HepG2 (cell line): ENCODE data around the gene ARHGAP20. TPM values are rescaled to one million over a fixed set of nuclear protein-coding genes. Genes with fewer than 3 reads are reported as not detected.

Experiments used
- ATAC-seq: fragments of 200-7000 bp; cut with Tn5 transposase; 3 replicates; pipeline ENCODE4 v1.9.1; 2020; ENCODE audit warnings: mild to moderate bottlenecking, moderate library complexity
- BruUV-seq: library from RNA; stranded (reverse); fragments of 400-500 nt; replicated peaks from 2 replicates; lab custom pipeline; 2021; lab: Mats Ljungman, UMichigan
- CTCF ChIA-PET: fragments of 300-600 bp; formaldehyde crosslinking; extraction: SDS; loops from one replicate; lab custom pipeline; 2021; ENCODE audit warnings: low total read pairs, inconsistent platforms, low intra/inter-chr PET ratio; lab: Yijun Ruan, JAX
- POLR2A ChIA-PET: fragments of 350-600 bp; sonication (Branson Sonifier 250); formaldehyde crosslinking; loops from one replicate; lab custom pipeline; 2020; ENCODE audit warnings: antibody characterized with exemption, inconsistent platforms; lab: Yijun Ruan, JAX
- DNase-seq: peaks from one replicate; pipeline ENCODE4 v3.0.0-alpha.2; 2015; ENCODE audit warnings: low spot score
- FAIRE-seq: peaks from 3 replicates; lab custom pipeline; 2011; peaks lifted over from hg19 to GRCh38; lab: Jason Lieb, UNC
- H2AFZ ChIP-seq: one replicate; pipeline ENCODE4 v1.6.1; 2011; ENCODE audit warnings: low read length, inconsistent platforms
- H3K27ac ChIP-seq: fragments of 300-600 bp; 3 replicates; pipeline ENCODE4 v1.8.0; 2011; ENCODE audit warnings: mixed run types, mild to moderate bottlenecking, mixed read lengths, low read length, inconsistent platforms; ENCODE audit not compliant: insufficient read depth; ENCODE audit errors: extremely low read length
- H3K27me3 ChIP-seq, 2 experiments: fragments of 200-600 bp in 1 of 2; 2 replicates in 1 of 2; 3 replicates in 1 of 2; pipeline versions ENCODE4 v1.6.0 to v1.8.0; 2011; ENCODE audit warnings: low read length in 2 of 2, mild to moderate bottlenecking in 2 of 2, moderate library complexity in 2 of 2, inconsistent platforms in 1 of 2; ENCODE audit not compliant: insufficient read depth in 2 of 2, control insufficient read depth in 1 of 2
- H3K36me3 ChIP-seq, 2 experiments: fragments of 200-600 bp in 1 of 2; replicated peaks in 1 of 2; 2 replicates in 1 of 2; 3 replicates in 1 of 2; pipeline versions ENCODE4 v1.5.1 to v1.8.0; 2011; ENCODE audit warnings: low read length in 2 of 2, inconsistent platforms in 1 of 2; ENCODE audit not compliant: insufficient read depth in 2 of 2, control insufficient read depth in 1 of 2
- H3K4me1 ChIP-seq: 2 replicates; pipeline ENCODE4 v1.5.1; 2012; ENCODE audit warnings: low read length, inconsistent platforms; ENCODE audit not compliant: insufficient read depth
- H3K4me2 ChIP-seq: 2 replicates; pipeline ENCODE4 v1.6.0; 2011; ENCODE audit warnings: low read depth, low read length, inconsistent platforms
- H3K4me3 ChIP-seq, 3 experiments: fragments of 200-600 bp in 1 of 3; sonication (generic), shearing (Covaris generic) in 1 of 3; replicated peaks in 1 of 3; 2 replicates each; pipeline ENCODE4 v1.5.1; 2011 to 2016; ENCODE audit warnings: low read length in 3 of 3, inconsistent platforms in 2 of 3, low read depth in 2 of 3, mild to moderate bottlenecking in 2 of 3, control low read depth in 1 of 3, mixed read lengths in 1 of 3; ENCODE audit not compliant: insufficient read depth in 1 of 3
- H3K79me2 ChIP-seq: one replicate; pipeline ENCODE4 v1.6.1; 2011; ENCODE audit warnings: low read length, inconsistent platforms; ENCODE audit not compliant: insufficient read depth
- H3K9ac ChIP-seq: 2 replicates; pipeline ENCODE4 v1.6.0; 2011; ENCODE audit warnings: mild to moderate bottlenecking, low read depth, low read length, inconsistent platforms; ENCODE audit not compliant: insufficient read depth
- H3K9me3 ChIP-seq: 2 replicates; pipeline ENCODE4 v1.5.1; 2012; ENCODE audit warnings: mild to moderate bottlenecking, low read length
- H4K20me1 ChIP-seq: 2 replicates; pipeline ENCODE4 v1.6.0; 2011; ENCODE audit warnings: inconsistent platforms, mild to moderate bottlenecking, low read length, moderate library complexity; ENCODE audit not compliant: insufficient read depth
- CREB1 ChIP-seq, 2 experiments: fragments of 450-650 bp in 1 of 2; IDR thresholded peaks; 2 replicates each; pipeline ENCODE4 v1.6.1; 2016 to 2017; ENCODE audit warnings: control low read depth in 1 of 2, mild to moderate bottlenecking in 1 of 2, missing compliant biosample characterization in 1 of 2, missing genetic modification characterization in 1 of 2
- HDAC2 ChIP-seq: sonication (generic); formaldehyde crosslinking; IDR thresholded peaks from 2 replicates; pipeline ENCODE4 v1.4.0; 2020; ENCODE audit warnings: missing genetic modification reagents
- HOXA9 ChIP-seq: sonication (generic); formaldehyde crosslinking; IDR thresholded peaks from 2 replicates; pipeline ENCODE4 v1.8.1; 2022; ENCODE audit warnings: missing genetic modification reagents, mild to moderate bottlenecking, moderate library complexity, borderline replicate concordance
- KAT8 ChIP-seq: IDR thresholded peaks from 2 replicates; pipeline ENCODE4 v1.6.1; 2016; ENCODE audit warnings: missing genetic modification reagents, missing compliant biosample characterization
- MBD4 ChIP-seq: IDR thresholded peaks from 2 replicates; pipeline ENCODE4 v1.6.1; 2012; ENCODE audit warnings: low read length, inconsistent platforms, borderline replicate concordance
- YEATS2 ChIP-seq: sonication (generic); formaldehyde crosslinking; IDR thresholded peaks from 2 replicates; pipeline ENCODE4 v1.4.0; 2020; ENCODE audit warnings: missing genetic modification reagents, borderline replicate concordance
- ZBED4 ChIP-seq: sonication (generic); formaldehyde crosslinking; IDR thresholded peaks from 2 replicates; pipeline ENCODE4 v1.4.0; 2020; ENCODE audit warnings: missing genetic modification reagents, borderline replicate concordance
- ZBTB20 ChIP-seq: sonication (generic); formaldehyde crosslinking; IDR thresholded peaks from 2 replicates; pipeline ENCODE4 v1.8.1; 2023; ENCODE audit warnings: missing genetic modification reagents, low read depth, mild to moderate bottlenecking, borderline replicate concordance
- ZFP82 ChIP-seq: sonication (generic); formaldehyde crosslinking; IDR thresholded peaks from 2 replicates; pipeline ENCODE4 v1.5.1; 2020; ENCODE audit warnings: mild to moderate bottlenecking, missing genetic modification reagents, borderline replicate concordance
- ZNF329 ChIP-seq: sonication (generic); formaldehyde crosslinking; IDR thresholded peaks from 2 replicates; pipeline ENCODE4 v1.9.0; 2021; ENCODE audit warnings: low read depth, mild to moderate bottlenecking, missing genetic modification reagents
- ZNF660 ChIP-seq: sonication (generic); formaldehyde crosslinking; IDR thresholded peaks from 2 replicates; pipeline ENCODE4 v1.5.1; 2020; ENCODE audit warnings: mild to moderate bottlenecking, low read depth, missing genetic modification reagents, borderline replicate concordance
- whole genome bisulfite sequencing: methylation state at CpG from one replicate; pipeline ENCODE4 v1.1.6; 2017; ENCODE audit warnings: low lambda C conversion rate; 5-methylcytosine and 5-hydroxymethylcytosine counted together
- in situ Hi-C: cut with HindIII; loops from 2 replicates; pipeline ENCODE4 v1.10.0; 2017; ENCODE audit warnings: low pct_unique_long_range_greater_than_20kb; ENCODE audit not compliant: extremely low pct_ligation_motif_present
- intact Hi-C: fragments of 100-400 bp; cut with micrococcal nuclease; formaldehyde crosslinking; loops from one replicate; pipeline ENCODE4 v1.10.0; 2022; ENCODE audit not compliant: unreplicated experiment
- polyA plus RNA-seq, 8 experiments: library from polyadenylated mRNA; depleted of rRNA in 3 of 8; stranded (reverse) in 7 of 8; unstranded in 1 of 8; fragments of >200 nt; fragmentation: Illumina TruSeq in 4 of 8; extraction: Trizol in 4 of 8; gene quantifications; 2 replicates each; pipeline versions ENCODE4 v1.2.1 to v1.2.3, GENCODE V29; 2011 to 2016; ENCODE audit warnings: low read depth in 4 of 8, missing spikeins in 1 of 8, mixed read lengths in 1 of 8; ENCODE audit not compliant: insufficient read depth in 1 of 8
- total RNA-seq, 5 experiments: library from RNA; depleted of rRNA; stranded (reverse); fragments of >200 nt; fragmentation: Illumina TruSeq; extraction: Trizol; gene quantifications; 2 replicates each; pipeline ENCODE4 v1.2.3, GENCODE V29; 2016; ENCODE audit warnings: low read depth in 1 of 5
- TF ChIP-seq, protein P1 (sequence below): sonication (generic); formaldehyde crosslinking; IDR thresholded peaks from 2 replicates; pipeline ENCODE4 v1.4.0; 2020; ENCODE audit warnings: mild to moderate bottlenecking, missing genetic modification reagents
- TF ChIP-seq, protein P2 (sequence below): sonication (generic); formaldehyde crosslinking; IDR thresholded peaks from 2 replicates; pipeline ENCODE4 v1.5.0; 2020; ENCODE audit warnings: missing genetic modification reagents

ARHGAP20 gene
- total and polyA plus RNA-seq, 2 of the 13 experiments (the other 11 are each of a cell fraction or from before 2014, with no cell fraction given), result not detected

- DNase-seq (no peak), FAIRE-seq (no peak), ATAC-seq (no peak)
- BruUV-seq, result no TSS peak
- CTCF ChIA-PET, result no interaction called here
- intact Hi-C loops (no loop called here), in situ Hi-C loops (no loop called here)
- H3K9me3 ChIP-seq, result 0 out of 2 replicates have a peak, but pooled peaks cover under 1% of the 10 kb centered on the region
- no peaks in the 10 kb centered on the region for H3K36me3 ChIP-seq
- no peak overlapping the region for H2AFZ ChIP-seq
- H4K20me1 ChIP-seq, result no peaks in the 10 kb centered on the region
- no peak overlapping the region for H3K27ac ChIP-seq
- H3K4me1 ChIP-seq, result no peaks in the 10 kb centered on the region
- TF ChIP-seq, protein P1, sequence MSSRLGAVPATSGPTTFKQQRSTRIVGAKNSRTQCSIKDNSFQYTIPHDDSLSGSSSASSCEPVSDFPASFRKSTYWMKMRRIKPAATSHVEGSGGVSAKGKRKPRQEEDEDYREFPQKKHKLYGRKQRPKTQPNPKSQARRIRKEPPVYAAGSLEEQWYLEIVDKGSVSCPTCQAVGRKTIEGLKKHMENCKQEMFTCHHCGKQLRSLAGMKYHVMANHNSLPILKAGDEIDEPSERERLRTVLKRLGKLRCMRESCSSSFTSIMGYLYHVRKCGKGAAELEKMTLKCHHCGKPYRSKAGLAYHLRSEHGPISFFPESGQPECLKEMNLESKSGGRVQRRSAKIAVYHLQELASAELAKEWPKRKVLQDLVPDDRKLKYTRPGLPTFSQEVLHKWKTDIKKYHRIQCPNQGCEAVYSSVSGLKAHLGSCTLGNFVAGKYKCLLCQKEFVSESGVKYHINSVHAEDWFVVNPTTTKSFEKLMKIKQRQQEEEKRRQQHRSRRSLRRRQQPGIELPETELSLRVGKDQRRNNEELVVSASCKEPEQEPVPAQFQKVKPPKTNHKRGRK (CRISPR knock-in tag), result no peak
- TF ChIP-seq, protein P2, sequence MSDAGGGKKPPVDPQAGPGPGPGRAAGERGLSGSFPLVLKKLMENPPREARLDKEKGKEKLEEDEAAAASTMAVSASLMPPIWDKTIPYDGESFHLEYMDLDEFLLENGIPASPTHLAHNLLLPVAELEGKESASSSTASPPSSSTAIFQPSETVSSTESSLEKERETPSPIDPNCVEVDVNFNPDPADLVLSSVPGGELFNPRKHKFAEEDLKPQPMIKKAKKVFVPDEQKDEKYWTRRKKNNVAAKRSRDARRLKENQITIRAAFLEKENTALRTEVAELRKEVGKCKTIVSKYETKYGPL (CRISPR knock-in tag), result no peak
- no peak for TF ChIP-seq MBD4
- TF ChIP-seq ZBED4, result no peak
- no peak for TF ChIP-seq HOXA9 (CRISPR knock-in tag)
- TF ChIP-seq ZNF660, result no peak
- no peak for TF ChIP-seq ZNF329 (CRISPR knock-in tag)
- no peak for TF ChIP-seq CREB1 (IDR thresholded peaks at IDR 0.05)
- no peak for TF ChIP-seq CREB1 (CRISPR knock-in tag; IDR thresholded peaks at IDR 0.05)
- TF ChIP-seq YEATS2 (CRISPR knock-in tag), result no peak
- TF ChIP-seq KAT8 (CRISPR knock-in tag), result no peak
- no peak for TF ChIP-seq ZFP82
- no peak for TF ChIP-seq ZBTB20 (CRISPR knock-in tag)
- TF ChIP-seq HDAC2 (CRISPR knock-in tag), result no peak
- no peaks in the 10 kb centered on the region; a peak in 1 of 5 replicates for H3K27me3 ChIP-seq
- no peak overlapping the region for H3K9ac ChIP-seq
- no peak overlapping the region for H3K4me3 ChIP-seq
- POLR2A ChIA-PET, result no interaction called here
- no peaks in the 10 kb centered on the region for H3K79me2 ChIP-seq
- no peak overlapping the region for H3K4me2 ChIP-seq
- 3% methylated on average over 4 of the region's 4 CpGs for WGBS
These were observed 35.3 kb upstream of the ARHGAP20 start for GRCh38 chr11:110747531-110747930.
